Liver (tissue), 3 donors: Measurements from ENCODE around the gene RANBP17.
"Not testable (repeated sequence)": the region's sequence is repeated elsewhere in the genome, so short reads cannot be mapped to it uniquely, and the experiment has no call there.

ENCODE experiments used
- EGR1 ChIP-seq, 2 donors: IDR thresholded peaks; 2 replicates each; pipeline ENCODE4 v1.6.1; 2016 to 2018; ENCODE audit warnings: antibody characterized with exemption in 2 of 2, low read depth in 2 of 2
- RAD21 ChIP-seq, 2 donors: IDR thresholded peaks; 2 replicates each; pipeline ENCODE4 v1.6.1; 2016; ENCODE audit warnings: antibody characterized with exemption in 2 of 2, mild to moderate bottlenecking in 2 of 2
- RXRA ChIP-seq, 2 donors: IDR thresholded peaks; 2 replicates each; pipeline ENCODE4 v1.6.1; 2017 to 2018; ENCODE audit warnings: antibody characterized with exemption in 2 of 2, mild to moderate bottlenecking in 1 of 2
- SP1 ChIP-seq: IDR thresholded peaks from 2 replicates; pipeline ENCODE4 v1.6.1; 2018; ENCODE audit warnings: antibody characterized with exemption, mild to moderate bottlenecking
- TAF1 ChIP-seq: conservative IDR thresholded peaks from 2 replicates; pipeline ENCODE4 v1.6.1; 2016; ENCODE audit warnings: antibody characterized with exemption, mild to moderate bottlenecking
- TF ChIP-seq, protein P1 (sequence below): fragments of 150-350 bp; IDR thresholded peaks from 2 replicates; pipeline ENCODE4 v1.5.1; 2017; ENCODE audit warnings: improper control_type of control experiment, low read depth, low read length; ENCODE audit not compliant: missing input control
- TF ChIP-seq, protein P2 (sequence below): IDR thresholded peaks from 2 replicates; pipeline ENCODE4 v1.6.1; 2016; ENCODE audit warnings: antibody characterized with exemption
- TF ChIP-seq, protein P3 (sequence below): IDR thresholded peaks from 2 replicates; pipeline ENCODE4 v1.6.1; 2016; ENCODE audit warnings: antibody characterized with exemption
- TF ChIP-seq, protein P4 (sequence below): IDR thresholded peaks from 2 replicates; pipeline ENCODE4 v1.6.1; 2016; ENCODE audit warnings: antibody characterized with exemption
- donor health status: healthy.
- donor health status: healthy.

DNA sequence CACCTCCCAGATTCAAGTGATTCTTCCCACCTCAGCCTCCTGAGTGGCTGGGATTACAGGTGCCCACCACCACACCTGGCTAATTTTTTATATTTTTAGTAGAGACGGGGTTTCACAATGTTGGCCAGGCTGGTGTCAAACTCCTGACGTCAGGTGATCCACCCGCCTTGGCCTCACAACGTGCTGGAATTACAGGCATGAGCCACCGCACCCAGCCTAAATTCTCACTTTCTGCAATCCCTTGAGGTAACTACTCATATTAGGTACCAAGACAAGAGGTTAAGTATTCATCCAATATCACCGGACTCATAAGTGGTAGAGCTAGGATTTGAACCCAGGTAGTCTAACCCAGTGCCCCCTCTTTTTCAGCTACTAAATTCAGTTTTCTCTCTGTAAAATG lies 436.1 kb downstream of the RANBP17 start:
- TF ChIP-seq, protein P1, sequence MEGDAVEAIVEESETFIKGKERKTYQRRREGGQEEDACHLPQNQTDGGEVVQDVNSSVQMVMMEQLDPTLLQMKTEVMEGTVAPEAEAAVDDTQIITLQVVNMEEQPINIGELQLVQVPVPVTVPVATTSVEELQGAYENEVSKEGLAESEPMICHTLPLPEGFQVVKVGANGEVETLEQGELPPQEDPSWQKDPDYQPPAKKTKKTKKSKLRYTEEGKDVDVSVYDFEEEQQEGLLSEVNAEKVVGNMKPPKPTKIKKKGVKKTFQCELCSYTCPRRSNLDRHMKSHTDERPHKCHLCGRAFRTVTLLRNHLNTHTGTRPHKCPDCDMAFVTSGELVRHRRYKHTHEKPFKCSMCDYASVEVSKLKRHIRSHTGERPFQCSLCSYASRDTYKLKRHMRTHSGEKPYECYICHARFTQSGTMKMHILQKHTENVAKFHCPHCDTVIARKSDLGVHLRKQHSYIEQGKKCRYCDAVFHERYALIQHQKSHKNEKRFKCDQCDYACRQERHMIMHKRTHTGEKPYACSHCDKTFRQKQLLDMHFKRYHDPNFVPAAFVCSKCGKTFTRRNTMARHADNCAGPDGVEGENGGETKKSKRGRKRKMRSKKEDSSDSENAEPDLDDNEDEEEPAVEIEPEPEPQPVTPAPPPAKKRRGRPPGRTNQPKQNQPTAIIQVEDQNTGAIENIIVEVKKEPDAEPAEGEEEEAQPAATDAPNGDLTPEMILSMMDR, result not testable (repeated sequence)
- TF ChIP-seq, protein P2, sequence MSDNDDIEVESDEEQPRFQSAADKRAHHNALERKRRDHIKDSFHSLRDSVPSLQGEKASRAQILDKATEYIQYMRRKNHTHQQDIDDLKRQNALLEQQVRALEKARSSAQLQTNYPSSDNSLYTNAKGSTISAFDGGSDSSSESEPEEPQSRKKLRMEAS, result not testable (repeated sequence)
- TF ChIP-seq, protein P3, sequence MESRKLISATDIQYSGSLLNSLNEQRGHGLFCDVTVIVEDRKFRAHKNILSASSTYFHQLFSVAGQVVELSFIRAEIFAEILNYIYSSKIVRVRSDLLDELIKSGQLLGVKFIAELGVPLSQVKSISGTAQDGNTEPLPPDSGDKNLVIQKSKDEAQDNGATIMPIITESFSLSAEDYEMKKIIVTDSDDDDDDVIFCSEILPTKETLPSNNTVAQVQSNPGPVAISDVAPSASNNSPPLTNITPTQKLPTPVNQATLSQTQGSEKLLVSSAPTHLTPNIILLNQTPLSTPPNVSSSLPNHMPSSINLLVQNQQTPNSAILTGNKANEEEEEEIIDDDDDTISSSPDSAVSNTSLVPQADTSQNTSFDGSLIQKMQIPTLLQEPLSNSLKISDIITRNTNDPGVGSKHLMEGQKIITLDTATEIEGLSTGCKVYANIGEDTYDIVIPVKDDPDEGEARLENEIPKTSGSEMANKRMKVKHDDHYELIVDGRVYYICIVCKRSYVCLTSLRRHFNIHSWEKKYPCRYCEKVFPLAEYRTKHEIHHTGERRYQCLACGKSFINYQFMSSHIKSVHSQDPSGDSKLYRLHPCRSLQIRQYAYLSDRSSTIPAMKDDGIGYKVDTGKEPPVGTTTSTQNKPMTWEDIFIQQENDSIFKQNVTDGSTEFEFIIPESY, result not testable (repeated sequence)
- TF ChIP-seq TAF1; RXRA (IDR thresholded peaks at IDR 0.05); EGR1 (IDR thresholded peaks at IDR 0.05; ENCODE audit: low read depth in 2 of 2); RAD21 (IDR thresholded peaks at IDR 0.05); SP1: not testable (repeated sequence)
- TF ChIP-seq, protein P4, sequence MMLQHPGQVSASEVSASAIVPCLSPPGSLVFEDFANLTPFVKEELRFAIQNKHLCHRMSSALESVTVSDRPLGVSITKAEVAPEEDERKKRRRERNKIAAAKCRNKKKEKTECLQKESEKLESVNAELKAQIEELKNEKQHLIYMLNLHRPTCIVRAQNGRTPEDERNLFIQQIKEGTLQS, result not testable (repeated sequence)
